ENCODE data around the gene AP1M2. TPM values are rescaled to one million over a fixed set of nuclear protein-coding genes. Genes with fewer than 3 reads are reported as not detected.
A peak's percentile ranks its signal among the peaks of the same experiment; 100 is the strongest.

Gene AP1M2
- polyA plus RNA-seq, 1 donor = 69.2 TPM

GRCh38 chr19:10565567-10566407, 21.3 kb downstream of the AP1M2 start, which contains the start of gene KRI1:
TSS of gene KRI1 (minus strand) at chr19:10566010. CDS start at chr19:10565999, 11 bp downstream.
- no peaks in the 10 kb centered on the region for H3K27me3 ChIP-seq (ENCODE audit: control insufficient read depth, insufficient read depth, low read length)
- peaks cover 31% of the 10 kb centered on the region for H3K4me1 ChIP-seq (ENCODE audit: control insufficient read depth, insufficient read depth, low read length)
- no peaks in the 10 kb centered on the region for H3K9me3 ChIP-seq (ENCODE audit: control insufficient read depth, low read depth, low read length)
- peak within 1 kb of the TSS; percentile 92 for H3K4me3 ChIP-seq (ENCODE audit: low read length)
- H3K27ac ChIP-seq (ENCODE audit: low read length) = peak within 1 kb of the TSS; percentile 79
- peak; percentile 98 for DNase-seq
- H3K36me3 ChIP-seq (ENCODE audit: control insufficient read depth, insufficient read depth, low read length) = peaks cover 12% of the 10 kb centered on the region
- WGBS (ENCODE audit: insufficient coverage, low lambda C conversion rate) = no CpG with 5 or more reads among the region's 94 CpGs

- Histone ChIP-seq H3K36me3 (ENCODE audit: control insufficient read depth, insufficient read depth, low read length) (peaks cover 18% of the 10 kb centered on the region), H3K27ac (ENCODE audit: low read length) (peak overlapping the region; percentile 79), H3K4me3 (ENCODE audit: low read length) (peak overlapping the region; percentile 92), H3K9me3 (ENCODE audit: control insufficient read depth, low read depth, low read length) (no peaks in the 10 kb centered on the region), H3K4me1 (ENCODE audit: control insufficient read depth, insufficient read depth, low read length) (peaks cover 31% of the 10 kb centered on the region), H3K27me3 (ENCODE audit: control insufficient read depth, insufficient read depth, low read length) (no peaks in the 10 kb centered on the region)
- peak in 1 of 2 donors; percentile 61 for DNase-seq
- WGBS (ENCODE audit: insufficient coverage, low lambda C conversion rate) = 20% methylated on average over 1 of the region's 10 CpGs
These were observed 22.0 kb downstream of the AP1M2 start for GRCh38 chr19:10565028-10565566.

GRCh38 chr19:10562609-10563008, 24.5 kb downstream of the AP1M2 start:
- WGBS (ENCODE audit: insufficient coverage, low lambda C conversion rate) = no CpG with 5 or more reads among the region's 5 CpGs
- no peak overlapping the region for H3K4me3 ChIP-seq (ENCODE audit: low read length)

GRCh38 chr19:10560154-10560553, 27.0 kb downstream of the AP1M2 start:
- no peak overlapping the region for H3K27ac ChIP-seq (ENCODE audit: low read length)
- H3K9me3 ChIP-seq (ENCODE audit: control insufficient read depth, low read depth, low read length) = no peaks in the 10 kb centered on the region
- H3K4me3 ChIP-seq (ENCODE audit: low read length) = no peak overlapping the region
- no peaks in the 10 kb centered on the region for H3K27me3 ChIP-seq (ENCODE audit: control insufficient read depth, insufficient read depth, low read length)
- WGBS (ENCODE audit: insufficient coverage, low lambda C conversion rate) = 80% methylated on average over 1 of the region's 7 CpGs
- H3K4me1 ChIP-seq (ENCODE audit: control insufficient read depth, insufficient read depth, low read length) = peaks cover 4% of the 10 kb centered on the region
- peaks cover 59% of the 10 kb centered on the region for H3K36me3 ChIP-seq (ENCODE audit: control insufficient read depth, insufficient read depth, low read length)
- peak in 1 of 2 donors; percentile 5 for DNase-seq

More at GRCh38 chr19:10562609-10563008, 24.5 kb downstream of the AP1M2 start:
- peaks cover 18% of the 10 kb centered on the region for H3K4me1 ChIP-seq (ENCODE audit: control insufficient read depth, insufficient read depth, low read length)
- H3K27ac ChIP-seq (ENCODE audit: low read length) = no peak overlapping the region
- H3K36me3 ChIP-seq (ENCODE audit: control insufficient read depth, insufficient read depth, low read length) = peaks cover 39% of the 10 kb centered on the region
- no peaks in the 10 kb centered on the region for H3K27me3 ChIP-seq (ENCODE audit: control insufficient read depth, insufficient read depth, low read length)
- no peaks in the 10 kb centered on the region for H3K9me3 ChIP-seq (ENCODE audit: control insufficient read depth, low read depth, low read length)
- DNase-seq = no peak

- H3K27ac ChIP-seq (ENCODE audit: low read length) = no peak overlapping the region
- WGBS (ENCODE audit: insufficient coverage, low lambda C conversion rate) = no CpG with 5 or more reads among the region's 33 CpGs
- no peaks in the 10 kb centered on the region for H3K27me3 ChIP-seq (ENCODE audit: control insufficient read depth, insufficient read depth, low read length)
- peaks cover 80% of the 10 kb centered on the region for H3K36me3 ChIP-seq (ENCODE audit: control insufficient read depth, insufficient read depth, low read length)
- H3K9me3 ChIP-seq (ENCODE audit: control insufficient read depth, low read depth, low read length) = no peaks in the 10 kb centered on the region
- no peak overlapping the region for H3K4me3 ChIP-seq (ENCODE audit: low read length)
- DNase-seq = no peak
- no peaks in the 10 kb centered on the region for H3K4me1 ChIP-seq (ENCODE audit: control insufficient read depth, insufficient read depth, low read length)
These were observed 29.4 kb downstream of the AP1M2 start for GRCh38 chr19:10557603-10558197.

- DNase-seq = no peak
- peaks cover 5% of the 10 kb centered on the region for H3K9me3 ChIP-seq (ENCODE audit: control insufficient read depth, low read depth, low read length)
- H3K4me1 ChIP-seq (ENCODE audit: control insufficient read depth, insufficient read depth, low read length) = no peaks in the 10 kb centered on the region
- WGBS (ENCODE audit: insufficient coverage, low lambda C conversion rate) = 83% methylated on average over 2 of the region's 7 CpGs
- H3K4me3 ChIP-seq (ENCODE audit: low read length) = no peak overlapping the region
- peaks cover 86% of the 10 kb centered on the region for H3K36me3 ChIP-seq (ENCODE audit: control insufficient read depth, insufficient read depth, low read length)
- H3K27me3 ChIP-seq (ENCODE audit: control insufficient read depth, insufficient read depth, low read length) = no peaks in the 10 kb centered on the region
- H3K27ac ChIP-seq (ENCODE audit: low read length) = no peak overlapping the region
These were observed 31.5 kb downstream of the AP1M2 start for GRCh38 chr19:10555610-10555973.

- no peak for DNase-seq
- Histone ChIP-seq H3K27ac (ENCODE audit: low read length) (no peak overlapping the region), H3K9me3 (ENCODE audit: control insufficient read depth, low read depth, low read length) (peaks cover 5% of the 10 kb centered on the region), H3K36me3 (ENCODE audit: control insufficient read depth, insufficient read depth, low read length) (peaks cover 86% of the 10 kb centered on the region), H3K4me1 (ENCODE audit: control insufficient read depth, insufficient read depth, low read length) (peaks cover 2% of the 10 kb centered on the region), H3K27me3 (ENCODE audit: control insufficient read depth, insufficient read depth, low read length) (no peaks in the 10 kb centered on the region), H3K4me3 (ENCODE audit: low read length) (no peak overlapping the region)
- WGBS (ENCODE audit: insufficient coverage, low lambda C conversion rate) = 80% methylated on average over 1 of the region's 30 CpGs
These were observed 32.1 kb downstream of the AP1M2 start for GRCh38 chr19:10554760-10555609.

GRCh38 chr19:10553943-10554381, 33.1 kb downstream of the AP1M2 start:
- H3K4me1 ChIP-seq (ENCODE audit: control insufficient read depth, insufficient read depth, low read length) = peaks cover 2% of the 10 kb centered on the region
- no CpG with 5 or more reads among the region's 12 CpGs for WGBS (ENCODE audit: insufficient coverage, low lambda C conversion rate)
- no peak overlapping the region for H3K27ac ChIP-seq (ENCODE audit: low read length)
- DNase-seq = no peak
- peaks cover 5% of the 10 kb centered on the region for H3K9me3 ChIP-seq (ENCODE audit: control insufficient read depth, low read depth, low read length)
- H3K4me3 ChIP-seq (ENCODE audit: low read length) = no peak overlapping the region
- H3K36me3 ChIP-seq (ENCODE audit: control insufficient read depth, insufficient read depth, low read length) = peaks cover 84% of the 10 kb centered on the region
- H3K27me3 ChIP-seq (ENCODE audit: control insufficient read depth, insufficient read depth, low read length) = no peaks in the 10 kb centered on the region

GRCh38 chr19:10553087-10553667, 33.9 kb downstream of the AP1M2 start:
- peaks cover 88% of the 10 kb centered on the region for H3K36me3 ChIP-seq (ENCODE audit: control insufficient read depth, insufficient read depth, low read length)
- H3K27me3 ChIP-seq (ENCODE audit: control insufficient read depth, insufficient read depth, low read length) = no peaks in the 10 kb centered on the region
- peaks cover 2% of the 10 kb centered on the region for H3K4me1 ChIP-seq (ENCODE audit: control insufficient read depth, insufficient read depth, low read length)
- 80% methylated on average over 1 of the region's 13 CpGs for WGBS (ENCODE audit: insufficient coverage, low lambda C conversion rate)
- H3K27ac ChIP-seq (ENCODE audit: low read length) = no peak overlapping the region
- DNase-seq = no peak
- no peak overlapping the region for H3K4me3 ChIP-seq (ENCODE audit: low read length)
- peaks cover 5% of the 10 kb centered on the region for H3K9me3 ChIP-seq (ENCODE audit: control insufficient read depth, low read depth, low read length)

Measured in large intestine (tissue), 3 donors.